HG03045 (cell line): Measurements from ENCODE around the gene NELFB.

Experiments
- ATAC-seq: cut with Tn5 transposase; IDR thresholded peaks from one replicate; pipeline ENCODE4 v1.9.1; 2021; ENCODE audit warnings: mild to moderate bottlenecking, moderate library complexity; ENCODE audit not compliant: unreplicated experiment

Gene NELFB

DNA sequence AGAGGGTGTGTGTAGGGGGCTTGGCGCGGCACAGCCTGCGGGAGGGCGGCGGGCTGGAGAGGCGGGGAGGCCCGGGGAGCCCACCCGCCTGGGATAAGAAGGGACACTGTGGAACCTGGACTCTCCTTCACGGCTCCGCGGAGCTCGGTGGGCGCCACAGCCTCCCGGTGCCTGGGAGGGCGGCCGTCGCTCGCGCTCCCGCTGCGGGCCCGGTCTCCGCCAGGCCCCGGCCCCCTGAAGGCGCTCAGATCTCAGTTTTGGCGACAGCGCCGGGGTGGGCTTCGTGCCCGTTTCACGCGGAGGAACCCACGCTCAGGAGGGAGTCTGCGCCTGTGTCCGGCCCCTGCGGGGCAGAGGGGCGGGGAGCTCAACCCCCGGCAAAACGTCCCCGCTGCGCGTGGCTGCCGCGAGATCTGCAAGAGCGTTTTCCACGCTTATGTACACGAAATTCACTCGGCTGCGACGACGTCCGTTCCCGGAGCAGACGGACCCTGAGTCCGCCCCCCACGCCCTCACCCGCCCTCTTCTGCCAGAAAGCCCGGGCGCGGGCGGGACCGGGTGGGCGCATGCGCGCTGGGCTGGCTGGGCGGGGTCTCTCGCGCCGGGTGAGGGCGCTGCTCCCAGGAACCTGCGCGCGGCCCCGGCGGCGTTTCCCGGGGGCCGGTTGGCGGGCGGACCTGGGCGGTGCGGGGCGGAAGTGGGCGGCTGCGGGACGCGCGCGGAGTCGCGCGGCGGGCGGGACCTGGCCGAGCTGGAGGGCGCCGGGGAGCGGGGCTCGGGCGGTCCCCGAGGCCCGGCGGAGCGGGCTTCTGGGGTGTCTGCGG lies at the start of gene NELFB:
TSS of gene NELFB (plus strand) at position 704 of the 824 bp plus-strand sequence.
- ATAC-seq, result peak; percentile 75

DNA sequence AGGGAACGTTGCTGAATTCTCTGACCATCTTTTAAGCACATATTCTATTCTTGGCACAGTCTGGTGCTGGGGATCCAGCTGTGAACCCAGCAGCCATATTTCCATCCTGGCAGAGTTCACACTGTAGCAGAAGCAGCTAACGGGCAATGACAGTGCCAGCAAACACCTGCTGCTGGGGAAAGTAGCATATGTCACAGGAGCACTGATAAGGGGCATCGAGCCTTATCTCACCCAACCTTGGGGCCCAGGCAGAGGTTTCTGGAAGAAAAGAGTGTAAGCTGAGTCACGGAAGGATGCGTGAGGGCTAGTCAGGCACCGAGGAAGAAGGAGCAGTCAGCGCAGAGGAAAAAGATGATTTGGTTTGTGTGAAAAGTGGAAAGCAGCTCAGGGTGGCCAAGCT lies 48.5 kb upstream of the NELFB start:
- ATAC-seq, result no peak

DNA sequence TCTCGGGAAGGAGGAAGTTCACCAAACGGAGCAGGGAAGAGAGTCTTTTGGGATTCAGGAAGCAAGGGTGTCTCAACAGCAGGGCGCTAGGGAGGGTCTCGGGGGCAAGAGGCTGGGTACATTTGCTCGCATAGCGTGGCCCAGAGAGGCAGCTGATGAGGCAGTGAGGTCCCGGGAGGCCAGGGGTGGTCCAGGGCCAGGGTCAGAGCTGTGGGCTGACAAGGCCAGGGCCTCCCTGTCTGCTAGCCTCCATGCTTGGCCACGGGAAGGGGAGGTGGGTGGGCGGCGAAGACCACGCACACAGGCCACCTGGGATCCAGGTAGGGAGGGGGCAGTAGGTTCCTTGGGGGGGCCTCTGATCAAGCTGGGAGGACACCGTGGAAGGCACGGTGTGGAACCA lies 43.6 kb upstream of the NELFB start:
- ATAC-seq, result no peak

DNA sequence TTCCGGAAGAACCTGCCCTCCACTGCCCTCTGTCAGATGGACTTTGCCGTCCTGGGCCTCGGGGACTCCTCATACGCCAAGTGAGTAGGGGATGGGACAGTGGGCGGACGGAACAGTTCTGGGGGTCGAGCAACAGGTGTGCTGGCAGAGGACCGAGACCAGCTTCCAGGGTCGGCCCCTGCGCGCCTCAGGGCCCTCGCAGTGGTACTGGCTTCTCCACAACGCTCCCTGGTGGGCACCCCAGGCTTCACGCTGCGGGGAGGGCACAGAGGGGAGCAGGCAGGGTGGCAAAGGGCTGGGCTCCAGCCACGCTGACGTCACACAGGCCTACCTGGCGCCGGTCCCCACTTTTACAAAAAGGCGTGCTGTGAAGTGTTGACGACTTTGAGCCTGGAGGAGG lies 42.6 kb upstream of the NELFB start:
- no peak for ATAC-seq

DNA sequence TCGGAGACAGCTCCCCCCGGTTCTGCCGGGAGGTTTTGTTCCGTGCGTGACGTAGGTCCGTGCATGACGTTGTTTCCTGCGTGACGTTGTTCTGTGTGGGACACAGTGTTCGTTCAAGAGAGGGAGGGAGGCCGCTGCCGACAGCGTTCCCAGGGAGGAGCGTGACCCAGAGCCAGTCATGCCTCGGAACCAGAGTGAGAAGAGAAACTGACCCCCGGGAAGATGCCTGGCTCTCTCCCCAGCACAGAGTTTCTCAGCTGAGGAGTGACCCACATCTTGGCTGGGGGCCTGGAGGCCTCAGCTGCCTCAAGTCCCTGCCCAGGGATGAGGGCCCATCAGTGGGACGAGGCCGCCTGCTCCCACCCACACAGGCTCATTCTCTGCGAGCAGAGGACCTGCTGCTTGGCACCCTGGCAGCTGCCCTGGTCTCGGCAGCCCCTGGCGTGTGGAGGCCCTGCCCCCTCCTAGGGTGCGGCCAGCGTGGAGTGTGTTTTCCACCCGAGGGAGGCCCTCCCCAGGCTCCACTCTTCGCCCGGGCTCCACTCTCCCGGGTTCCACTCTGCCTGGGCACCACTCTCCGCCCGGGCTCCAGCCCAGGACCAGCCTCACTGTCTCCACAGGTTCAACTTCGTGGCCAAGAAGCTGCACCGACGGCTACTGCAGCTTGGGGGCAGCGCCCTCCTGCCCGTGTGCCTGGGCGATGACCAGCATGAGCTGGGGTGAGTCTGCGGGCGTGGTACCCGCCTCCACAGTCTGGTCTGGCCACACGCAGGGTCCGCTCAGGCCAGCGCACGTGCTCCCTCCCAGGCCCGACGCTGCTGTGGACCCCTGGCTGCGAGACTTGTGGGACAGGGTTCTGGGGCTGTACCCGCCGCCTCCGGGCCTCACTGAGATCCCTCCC lies 41.7 kb upstream of the NELFB start:
- no peak for ATAC-seq

DNA sequence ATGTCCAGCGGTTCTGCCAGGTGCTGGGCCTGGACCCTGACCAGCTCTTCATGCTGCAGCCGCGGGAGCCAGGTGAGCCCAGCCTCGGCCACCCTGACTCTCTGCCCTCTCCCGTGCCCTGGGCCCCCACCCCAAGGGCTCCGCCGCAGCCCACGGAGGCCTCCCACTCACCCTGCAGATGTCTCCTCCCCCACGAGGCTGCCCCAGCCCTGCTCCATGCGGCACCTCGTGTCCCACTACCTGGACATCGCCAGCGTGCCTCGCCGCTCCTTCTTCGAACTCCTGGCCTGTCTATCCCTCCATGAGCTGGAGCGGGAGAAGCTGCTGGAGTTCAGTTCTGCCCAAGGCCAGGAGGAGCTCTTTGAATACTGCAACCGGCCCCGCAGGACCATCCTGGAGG lies 40.5 kb upstream of the NELFB start:
- ATAC-seq, result no peak

DNA sequence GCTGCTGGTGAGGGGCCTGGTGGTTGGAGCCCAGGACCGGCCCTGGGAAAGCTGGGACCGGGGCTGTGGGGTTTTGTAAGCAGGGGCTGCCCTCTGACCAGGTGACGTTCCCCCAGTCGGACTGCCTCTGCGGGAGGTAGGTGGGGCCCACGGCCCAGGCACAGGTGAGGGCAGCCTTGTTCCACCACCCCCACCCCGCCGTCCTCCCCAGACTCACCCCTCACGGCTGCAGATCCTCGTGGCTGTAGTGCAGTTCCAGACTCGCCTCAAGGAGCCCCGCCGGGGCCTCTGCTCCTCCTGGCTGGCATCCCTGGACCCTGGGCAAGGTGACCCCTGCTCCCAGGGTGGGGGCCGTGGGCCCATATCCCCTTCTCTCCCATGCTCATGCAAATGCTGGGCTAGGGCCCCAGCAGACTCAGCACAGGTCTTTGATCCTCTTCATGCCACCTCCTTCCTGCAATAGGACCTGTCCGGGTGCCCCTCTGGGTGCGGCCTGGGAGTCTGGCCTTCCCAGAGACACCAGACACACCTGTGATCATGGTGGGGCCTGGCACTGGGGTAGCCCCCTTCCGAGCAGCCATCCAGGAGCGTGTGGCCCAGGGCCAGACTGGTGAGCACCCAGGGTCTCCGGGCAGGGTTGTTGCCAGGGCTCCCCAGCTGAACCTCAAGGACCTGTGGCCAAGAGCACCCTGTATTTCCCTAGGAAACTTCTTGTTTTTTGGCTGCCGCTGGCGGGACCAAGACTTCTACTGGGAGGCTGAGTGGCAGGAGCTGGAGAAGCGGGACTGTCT lies 39.7 kb upstream of the NELFB start:
- no peak for ATAC-seq

DNA sequence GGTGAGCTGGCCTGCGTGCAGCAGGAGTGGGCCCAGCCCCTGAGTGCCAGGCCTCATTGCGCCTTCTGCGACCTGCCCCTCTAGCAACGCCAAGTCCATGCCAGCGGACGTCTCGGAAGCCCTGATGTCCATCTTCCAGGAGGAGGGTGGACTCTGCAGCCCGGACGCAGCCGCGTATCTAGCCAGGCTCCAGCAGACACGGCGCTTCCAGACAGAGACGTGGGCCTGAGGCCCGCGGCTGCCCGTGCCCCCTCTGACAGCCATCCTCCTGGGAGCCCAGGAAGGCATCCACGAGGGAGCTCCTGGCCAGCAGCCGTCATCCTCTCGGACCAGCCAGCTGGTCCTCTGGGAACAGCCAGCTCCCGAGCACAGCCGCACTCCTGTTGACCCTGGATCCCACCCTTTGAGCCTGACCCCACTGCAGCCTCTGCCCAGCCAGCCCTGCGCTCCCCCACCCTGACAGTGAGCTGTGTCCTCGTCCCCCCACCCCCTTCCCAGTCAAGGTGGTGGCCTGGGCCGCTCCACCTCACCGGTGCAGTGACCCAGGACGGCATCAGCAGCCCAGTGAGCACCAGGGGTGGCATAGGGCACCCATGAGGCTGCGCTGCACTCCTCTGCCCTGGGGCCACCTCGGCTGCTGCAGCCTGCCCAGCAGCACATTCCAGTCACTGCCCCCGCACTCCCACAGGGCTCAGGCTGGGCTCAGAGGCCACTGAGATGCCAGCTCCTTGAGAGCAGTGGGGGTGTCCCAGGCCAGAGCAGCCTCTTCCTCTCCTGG lies 38.8 kb upstream of the NELFB start:
- ATAC-seq, result no peak

DNA sequence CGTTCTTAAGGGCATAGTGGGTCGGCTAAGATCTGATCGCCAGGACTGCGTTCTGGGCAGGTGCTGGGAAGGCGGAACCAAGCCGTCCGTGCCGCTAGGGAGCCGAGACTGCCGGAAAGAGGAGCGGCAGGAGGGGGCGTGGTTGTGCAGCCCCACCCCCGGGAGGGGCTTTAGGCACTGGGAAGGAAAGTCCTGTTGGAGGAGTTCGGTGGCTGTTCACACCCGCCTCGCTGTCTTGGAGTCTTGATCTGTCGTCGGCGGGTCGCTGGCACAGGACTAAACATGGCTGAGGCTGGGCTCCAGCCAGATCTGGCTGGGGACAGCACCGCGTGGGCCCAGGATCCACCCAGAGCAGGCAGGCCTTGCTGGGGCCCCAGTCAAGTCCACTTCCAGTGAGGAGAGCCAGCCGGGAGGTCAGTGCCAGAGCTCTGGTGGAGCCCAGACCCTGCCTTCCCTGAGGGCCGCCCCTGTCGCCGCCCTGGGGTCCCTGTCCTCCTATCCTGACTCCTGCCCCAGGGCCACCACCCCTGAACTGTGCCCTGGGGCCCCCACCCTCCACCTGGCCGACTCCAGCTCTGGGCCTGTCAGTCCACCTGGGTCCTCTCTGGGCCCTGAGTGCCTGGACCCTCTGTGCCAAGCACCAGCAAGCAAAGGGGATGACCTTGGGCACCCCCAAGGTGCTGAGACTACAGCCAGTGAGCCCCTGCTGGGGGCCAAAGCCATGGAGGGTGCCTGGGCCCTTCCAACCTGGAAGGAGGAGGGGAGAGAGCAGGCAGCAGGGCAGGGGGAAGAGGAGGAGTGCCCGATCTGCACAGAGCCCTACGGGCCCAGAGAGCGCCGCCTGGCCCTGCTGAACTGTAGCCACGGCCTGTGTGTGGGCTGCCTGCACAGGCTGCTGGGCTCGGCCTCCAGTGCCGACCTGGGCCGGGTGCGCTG lies 37.6 kb upstream of the NELFB start:
- no peak for ATAC-seq

DNA sequence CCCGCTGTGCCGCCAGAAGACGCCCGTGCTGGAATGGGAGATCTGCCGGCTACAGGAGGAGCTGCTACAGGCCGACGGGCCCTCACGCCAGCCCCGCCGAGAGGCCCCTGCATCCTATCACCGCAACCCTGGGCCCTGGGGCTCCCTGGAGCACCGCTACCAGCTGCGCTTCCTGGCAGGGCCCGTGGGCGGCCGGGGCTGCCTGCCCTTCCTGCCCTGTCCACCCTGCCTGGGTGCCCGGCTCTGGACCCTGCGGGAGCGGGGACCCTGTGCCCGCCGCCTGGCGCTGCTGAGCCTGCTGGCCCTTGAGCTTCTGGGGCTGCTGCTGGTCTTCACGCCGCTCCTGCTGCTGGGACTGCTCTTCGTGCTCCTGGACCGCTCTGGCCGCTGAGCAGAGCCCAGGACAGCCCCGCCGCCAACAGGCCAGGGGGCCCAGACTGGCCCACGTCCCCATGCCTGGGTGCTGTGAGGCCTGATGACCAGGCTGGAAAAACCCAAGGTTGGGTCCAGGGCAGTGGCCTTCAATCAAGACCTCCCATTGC lies 36.8 kb upstream of the NELFB start:
- ATAC-seq, result no peak

DNA sequence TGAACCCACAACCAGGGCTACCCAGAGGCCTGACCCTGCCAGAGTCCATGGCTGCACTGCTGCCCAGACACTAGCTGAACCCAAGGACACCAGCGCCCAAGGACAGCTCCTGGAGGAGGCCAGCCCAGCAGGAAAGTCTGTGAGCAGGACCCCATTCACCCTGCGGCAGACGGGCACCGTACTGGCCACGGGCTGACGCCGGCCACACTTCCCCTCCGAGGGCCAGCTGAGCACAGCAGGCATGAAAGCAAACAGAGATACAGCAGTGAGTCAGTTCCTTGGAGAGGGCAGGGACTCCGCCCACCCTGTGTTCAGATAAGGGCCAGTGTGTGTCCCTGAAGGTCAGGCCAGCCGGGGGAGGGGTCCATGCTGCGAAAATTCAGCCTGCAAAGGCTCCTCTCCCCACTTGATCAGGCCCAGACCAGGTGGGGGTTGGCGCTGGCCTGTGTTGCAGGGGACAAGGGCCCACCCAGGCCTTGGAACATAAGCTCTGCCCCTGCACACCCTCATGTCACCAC lies 36.3 kb upstream of the NELFB start:
- no peak for ATAC-seq

DNA sequence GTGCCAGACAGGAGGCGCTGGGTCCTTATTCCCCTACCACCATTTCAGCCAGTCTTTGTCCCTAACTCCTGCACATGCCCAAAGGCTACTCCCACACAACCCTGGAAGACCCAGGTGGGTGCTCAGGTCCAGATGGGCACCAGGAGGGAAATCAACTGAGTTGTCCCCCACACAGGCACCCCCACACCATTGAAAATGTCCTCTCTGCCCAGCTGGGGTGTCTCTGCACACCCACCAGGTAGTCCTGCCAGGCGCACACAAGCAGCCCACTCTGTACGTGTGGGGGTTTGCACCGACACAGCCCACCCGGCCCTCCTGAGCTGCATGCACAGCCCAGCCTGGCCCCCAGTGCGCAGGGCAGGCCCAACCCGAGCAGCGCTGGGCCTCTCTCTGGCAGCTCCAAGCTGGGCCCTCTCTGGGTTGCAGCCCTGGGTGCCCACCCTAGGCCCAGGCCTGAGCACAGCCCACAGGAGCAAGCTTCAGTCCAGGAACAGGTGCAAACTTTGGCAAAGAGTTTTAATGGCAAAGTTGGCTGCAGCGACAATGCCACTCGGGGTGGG lies 35.3 kb upstream of the NELFB start:
- ATAC-seq, result no peak

DNA sequence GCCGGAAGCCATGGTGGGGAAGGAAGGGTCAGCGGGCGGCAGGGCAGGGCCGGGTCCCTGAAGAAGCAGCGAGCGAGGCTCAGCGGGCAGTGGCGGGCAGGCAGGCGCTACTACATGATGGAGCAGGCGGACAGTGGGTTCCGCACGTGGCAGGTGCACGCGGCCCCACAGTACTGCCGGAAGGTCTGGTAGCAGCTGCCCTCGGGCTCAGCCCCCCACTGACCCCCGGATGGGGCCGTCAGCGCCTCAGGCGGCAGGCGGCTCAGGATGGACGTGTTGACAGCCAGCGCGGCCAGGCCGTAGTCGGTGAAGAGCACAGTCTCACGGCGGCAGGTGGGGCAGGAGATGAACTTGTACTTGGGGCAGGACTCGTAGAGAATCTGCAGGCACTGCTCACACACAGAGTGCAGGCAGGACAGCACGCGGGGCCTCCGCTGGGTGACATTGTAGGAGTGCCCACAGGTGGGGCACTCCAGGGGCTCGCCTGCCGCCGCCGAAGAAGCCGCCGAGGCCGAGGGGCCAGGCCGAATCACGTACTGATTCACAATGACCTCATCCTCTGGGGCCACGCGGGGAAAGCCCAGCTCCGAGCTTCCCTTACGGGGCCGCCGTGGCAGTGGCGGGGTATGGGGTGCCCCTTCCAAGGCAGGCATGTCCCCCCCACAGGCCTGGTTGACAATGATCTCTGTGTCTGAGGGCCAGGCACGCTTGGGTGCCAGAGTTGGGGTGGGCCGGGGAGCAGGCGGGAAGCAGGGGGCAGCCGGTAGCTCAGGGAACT lies 34.6 kb upstream of the NELFB start:
- no peak for ATAC-seq

DNA sequence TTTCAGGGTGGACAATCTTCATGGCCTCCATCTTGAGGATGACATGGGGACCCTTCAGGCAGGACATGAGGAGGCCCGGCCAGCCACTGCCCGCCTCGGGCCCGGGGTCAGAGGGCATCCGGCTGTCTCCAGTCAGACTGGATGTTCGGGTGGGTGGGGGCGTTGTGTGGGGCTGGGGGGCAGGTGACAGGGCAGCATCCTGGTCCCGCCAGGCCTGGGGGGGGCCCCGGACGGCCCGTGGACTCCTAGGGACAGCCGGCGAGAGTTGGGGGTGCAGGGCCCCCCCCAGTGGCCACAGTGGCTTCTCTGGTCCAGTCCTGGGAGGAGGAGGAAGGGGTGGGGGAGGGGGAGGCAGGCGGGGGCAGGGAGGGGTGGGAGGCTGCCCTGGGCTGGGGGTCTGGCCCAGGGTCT lies 34.0 kb upstream of the NELFB start:
- ATAC-seq, result no peak

DNA sequence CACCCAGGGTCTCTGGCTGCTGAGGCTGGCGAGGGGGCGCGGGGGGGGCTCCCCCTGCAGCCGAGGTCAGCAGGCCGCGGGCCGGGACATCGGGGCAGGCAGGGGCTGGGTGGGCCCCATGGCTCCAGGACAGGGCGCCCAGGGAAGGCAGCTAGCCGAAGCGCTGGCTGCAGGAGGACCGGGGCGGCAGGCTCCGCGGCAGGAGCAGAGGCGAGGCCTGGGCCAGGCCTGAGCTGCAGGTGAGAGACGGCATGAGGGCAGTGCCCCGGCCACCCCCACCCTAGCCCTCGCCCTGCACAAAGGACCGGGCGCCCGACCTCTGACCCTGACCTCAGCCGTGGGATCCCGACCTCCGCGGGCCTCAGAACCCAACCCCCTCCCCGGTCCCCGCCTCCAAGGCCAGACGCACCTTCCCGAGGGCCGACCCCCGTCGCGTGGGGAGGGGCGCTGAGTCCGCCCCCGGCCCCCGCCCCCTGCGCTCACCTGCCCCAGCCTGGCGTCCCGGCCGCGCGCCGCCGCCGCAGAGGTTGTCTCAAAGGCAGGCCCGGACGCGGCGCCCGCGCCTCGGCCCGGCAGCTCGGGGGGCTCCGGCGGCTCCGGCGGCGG lies 33.5 kb upstream of the NELFB start:
- ATAC-seq, result no peak

DNA sequence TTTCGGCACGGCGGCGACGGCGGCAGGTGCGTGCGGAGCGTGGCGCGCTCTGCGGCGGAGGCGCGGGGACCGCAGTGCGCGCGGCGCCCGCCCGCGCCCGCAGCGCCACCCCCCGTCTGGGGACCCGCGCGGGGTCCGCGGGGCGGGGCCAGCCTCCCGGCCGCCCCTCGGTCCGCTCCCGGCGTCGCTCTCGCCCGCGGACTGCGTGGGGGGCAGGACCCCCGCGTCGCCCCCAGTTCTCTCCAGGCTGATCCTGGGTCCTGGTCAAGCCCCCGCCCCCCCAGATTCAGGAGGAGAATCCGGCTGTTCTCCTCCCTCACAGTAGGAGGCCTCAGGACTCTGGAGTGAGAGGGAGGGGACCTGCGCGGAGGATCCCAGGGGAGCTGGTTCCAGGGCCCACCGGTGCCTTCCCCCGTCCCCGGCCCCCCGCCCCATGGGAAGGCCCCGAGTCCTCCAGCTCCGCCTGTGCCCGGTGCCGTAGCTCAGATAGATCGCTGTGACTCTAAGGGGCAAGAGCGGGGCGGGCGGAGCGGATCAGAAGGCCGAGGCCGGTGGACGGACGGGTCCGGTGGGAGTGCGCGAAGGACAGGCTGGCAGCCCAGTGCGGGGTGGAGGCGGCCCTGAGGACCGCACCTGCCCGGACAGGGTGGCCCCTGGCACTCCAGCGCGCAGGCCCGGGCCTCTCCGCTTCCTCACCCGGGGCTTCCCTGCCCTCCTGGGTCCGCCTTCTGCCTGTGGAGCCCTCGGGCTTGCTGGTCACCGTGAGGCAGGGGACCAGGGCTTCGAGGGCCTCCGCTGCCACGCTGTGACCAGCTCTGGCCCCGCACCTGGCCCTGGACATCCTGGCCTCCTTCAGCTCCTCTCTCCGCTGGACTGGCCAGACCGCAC lies 32.7 kb upstream of the NELFB start, which contains the start of gene RNF208:
TSS of gene RNF208 (minus strand) at position 51 of the 888 bp plus-strand sequence. CDS start 1,028 bp downstream, outside the sequence.
- ATAC-seq, result no peak
